ENCODE data around the gene KMT2E. TPM values are rescaled to one million over a fixed set of nuclear protein-coding genes. Genes with fewer than 3 reads are reported as not detected.

Gene KMT2E
- total RNA-seq, 2 donors from 2014 or later: 83.7 to 102 TPM

DNA sequence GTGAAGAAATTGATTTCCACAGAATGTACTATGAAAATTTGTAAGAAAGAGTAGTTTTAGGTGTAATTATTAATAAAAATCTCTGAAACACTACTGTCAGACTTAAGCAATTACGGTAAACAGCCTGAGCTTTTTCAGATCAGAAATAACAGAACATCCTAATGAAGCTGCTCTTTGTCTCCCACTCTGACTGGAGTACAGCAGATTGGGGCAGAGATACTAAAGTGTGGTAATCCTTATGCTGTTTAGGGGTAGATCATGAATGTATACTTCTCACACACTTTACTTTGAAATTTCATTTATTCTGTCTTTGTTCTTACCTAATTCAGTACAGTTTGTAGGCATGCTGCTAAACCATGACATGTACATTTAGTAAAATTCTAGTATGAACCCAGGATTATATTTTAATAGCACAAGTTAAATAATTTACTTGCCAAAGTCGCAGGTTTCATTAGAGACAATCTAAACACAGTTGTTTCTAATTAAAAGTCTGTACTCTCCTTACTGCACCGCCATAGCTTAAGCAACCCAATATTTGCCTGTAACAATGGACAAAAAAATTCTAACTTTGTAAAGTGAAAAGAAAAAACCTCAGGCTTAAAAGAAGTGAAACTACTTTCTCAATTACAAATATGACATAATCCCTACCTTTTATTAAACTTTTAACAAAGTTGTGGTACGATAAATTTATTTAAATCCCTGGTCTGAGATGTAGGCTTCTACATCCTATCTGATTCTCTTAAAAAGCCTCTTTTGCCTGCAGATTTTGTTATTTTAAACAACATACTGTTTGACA is 88.8 kb downstream of the KMT2E start:
- intact Hi-C loops (cut with DNase I): loop anchor here (10.0 kb wide), 1 partner anchor 88 kb away; the partner anchor contains the start of gene KMT2E
- 57% methylated on average over 4 of the region's 4 CpGs for WGBS

DNA sequence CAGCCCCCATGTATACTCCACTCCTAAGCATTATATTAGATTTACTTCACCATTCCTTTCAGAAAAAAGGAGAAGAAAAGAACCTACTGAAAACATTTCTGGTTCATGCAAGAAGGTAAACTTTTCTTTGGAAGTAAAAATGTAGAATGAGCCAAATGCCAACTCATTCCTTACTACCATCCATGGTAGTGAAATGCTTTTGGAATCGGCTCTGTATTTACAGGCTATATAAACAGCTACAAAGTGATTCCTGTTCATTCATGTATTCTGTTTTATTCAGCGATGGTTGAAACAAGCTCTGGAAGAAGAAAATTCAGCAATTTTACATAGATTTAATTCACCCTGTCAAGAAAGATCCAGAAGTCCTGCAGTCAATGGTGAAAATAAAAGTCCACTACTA is 91.6 kb downstream of the KMT2E start:
- H3K4me1 ChIP-seq (replicated peaks): peaks cover 7% of the 10 kb centered on the region
- TF ChIP-seq, protein P1, sequence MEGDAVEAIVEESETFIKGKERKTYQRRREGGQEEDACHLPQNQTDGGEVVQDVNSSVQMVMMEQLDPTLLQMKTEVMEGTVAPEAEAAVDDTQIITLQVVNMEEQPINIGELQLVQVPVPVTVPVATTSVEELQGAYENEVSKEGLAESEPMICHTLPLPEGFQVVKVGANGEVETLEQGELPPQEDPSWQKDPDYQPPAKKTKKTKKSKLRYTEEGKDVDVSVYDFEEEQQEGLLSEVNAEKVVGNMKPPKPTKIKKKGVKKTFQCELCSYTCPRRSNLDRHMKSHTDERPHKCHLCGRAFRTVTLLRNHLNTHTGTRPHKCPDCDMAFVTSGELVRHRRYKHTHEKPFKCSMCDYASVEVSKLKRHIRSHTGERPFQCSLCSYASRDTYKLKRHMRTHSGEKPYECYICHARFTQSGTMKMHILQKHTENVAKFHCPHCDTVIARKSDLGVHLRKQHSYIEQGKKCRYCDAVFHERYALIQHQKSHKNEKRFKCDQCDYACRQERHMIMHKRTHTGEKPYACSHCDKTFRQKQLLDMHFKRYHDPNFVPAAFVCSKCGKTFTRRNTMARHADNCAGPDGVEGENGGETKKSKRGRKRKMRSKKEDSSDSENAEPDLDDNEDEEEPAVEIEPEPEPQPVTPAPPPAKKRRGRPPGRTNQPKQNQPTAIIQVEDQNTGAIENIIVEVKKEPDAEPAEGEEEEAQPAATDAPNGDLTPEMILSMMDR (IDR thresholded peaks at IDR 0.05): no peak
- TF ChIP-seq POLR2A (IDR thresholded peaks at IDR 0.05): no peak
- no peak for TF ChIP-seq POLR2AphosphoS5 (IDR thresholded peaks at IDR 0.05)
- intact Hi-C loops (cut with DNase I): loop anchor here (10.0 kb wide), 1 partner anchor 91 kb away; the partner anchor contains the start of gene KMT2E
- H3K4me3 ChIP-seq: no peak overlapping the region
- 40% methylated on average over 2 of the region's 2 CpGs for WGBS
- peak overlapping the region in 1 of 2 donors; percentile 8 for H3K27ac ChIP-seq
- H3K27me3 ChIP-seq (replicated peaks; ENCODE audit: insufficient read depth): no peaks in the 10 kb centered on the region
- H3K36me3 ChIP-seq: peaks cover 0 to 8% of the 10 kb centered on the region in 2 donors
- no peaks in the 10 kb centered on the region for H3K9me3 ChIP-seq
- no peak for DNase-seq (ENCODE audit: low spot score)

More for the DNA sequence above, 88.8 kb downstream of the KMT2E start:
- Histone ChIP-seq H3K27ac (peak overlapping the region in 1 of 2 donors; percentile 33), H3K4me1 (replicated peaks) (peaks cover 7% of the 10 kb centered on the region), H3K27me3 (replicated peaks; ENCODE audit: insufficient read depth) (no peaks in the 10 kb centered on the region), H3K36me3 (no peaks in the 10 kb centered on the region), H3K9me3 (no peaks in the 10 kb centered on the region), H3K4me3 (no peak overlapping the region)
- TF ChIP-seq, protein P1 (IDR thresholded peaks at IDR 0.05): no peak
- TF ChIP-seq POLR2AphosphoS5 (IDR thresholded peaks at IDR 0.05): no peak
- TF ChIP-seq POLR2A (IDR thresholded peaks at IDR 0.05): no peak
- DNase-seq (ENCODE audit: low spot score): no peak

DNA sequence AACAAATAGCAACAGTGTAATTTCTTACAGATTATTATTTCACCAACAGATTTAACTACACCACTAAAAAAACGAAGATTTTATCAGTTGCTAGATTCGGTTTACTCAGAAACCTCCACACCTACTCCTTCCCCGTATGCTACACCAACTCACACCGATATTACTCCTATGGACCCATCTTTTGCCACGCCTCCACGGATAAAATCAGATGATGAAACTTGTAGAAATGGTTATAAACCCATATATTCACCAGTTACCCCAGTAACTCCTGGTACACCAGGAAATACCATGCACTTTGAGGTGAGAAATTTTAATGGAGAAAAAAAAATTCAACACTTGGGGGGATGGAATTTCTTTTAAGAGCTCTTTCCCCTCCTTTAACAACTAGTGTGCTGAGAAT is 92.5 kb downstream of the KMT2E start:
- H3K9me3 ChIP-seq: no peaks in the 10 kb centered on the region
- no peaks in the 10 kb centered on the region for H3K27me3 ChIP-seq (replicated peaks; ENCODE audit: insufficient read depth)
- WGBS: 80% methylated on average over 6 of the region's 6 CpGs
- H3K27ac ChIP-seq: no peak overlapping the region
- H3K4me1 ChIP-seq (replicated peaks): peaks cover 7% of the 10 kb centered on the region
- H3K4me3 ChIP-seq: no peak overlapping the region
- DNase-seq (ENCODE audit: low spot score): no peak
- intact Hi-C loops (cut with DNase I): loop anchor here (10.0 kb wide), 1 partner anchor 92 kb away; the partner anchor contains the start of gene KMT2E
- H3K36me3 ChIP-seq: peaks cover 0 to 8% of the 10 kb centered on the region in 2 donors
- TF ChIP-seq, protein P1 (IDR thresholded peaks at IDR 0.05): no peak
- TF ChIP-seq POLR2A (IDR thresholded peaks at IDR 0.05): no peak
- TF ChIP-seq POLR2AphosphoS5 (IDR thresholded peaks at IDR 0.05): no peak

DNA sequence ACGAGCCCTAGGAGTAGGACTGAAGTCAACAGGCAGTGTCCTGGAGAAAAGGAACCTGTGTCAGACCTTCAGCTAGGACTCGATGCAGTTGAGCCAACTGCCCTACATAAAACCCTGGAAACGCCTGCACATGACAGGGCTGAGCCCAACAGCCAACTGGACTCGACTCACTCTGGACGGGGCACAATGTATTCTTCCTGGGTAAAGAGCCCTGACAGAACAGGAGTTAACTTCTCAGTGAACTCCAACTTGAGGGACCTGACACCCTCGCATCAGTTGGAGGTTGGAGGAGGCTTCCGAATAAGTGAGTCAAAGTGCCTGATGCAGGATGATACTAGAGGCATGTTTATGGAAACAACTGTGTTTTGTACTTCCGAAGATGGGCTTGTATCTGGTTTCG is 93.5 kb downstream of the KMT2E start:
- intact Hi-C loops (cut with DNase I): loop anchor here (10.0 kb wide), 1 partner anchor 93 kb away; the partner anchor contains the start of gene KMT2E
- 88% methylated on average over 9 of the region's 9 CpGs for WGBS
- TF ChIP-seq POLR2AphosphoS5 (IDR thresholded peaks at IDR 0.05): no peak
- no peak for TF ChIP-seq POLR2A (IDR thresholded peaks at IDR 0.05)
- TF ChIP-seq, protein P1 (IDR thresholded peaks at IDR 0.05): no peak
- no peak for DNase-seq (ENCODE audit: low spot score)
- peaks cover 10% of the 10 kb centered on the region for H3K4me1 ChIP-seq (replicated peaks)
- no peak overlapping the region for H3K27ac ChIP-seq
- peaks cover 0 to 17% of the 10 kb centered on the region in 2 donors for H3K36me3 ChIP-seq
- H3K9me3 ChIP-seq: no peaks in the 10 kb centered on the region
- H3K4me3 ChIP-seq: no peak overlapping the region
- no peaks in the 10 kb centered on the region for H3K27me3 ChIP-seq (replicated peaks; ENCODE audit: insufficient read depth)

Data from prostate gland (tissue), 2 donors.